Esophagus muscularis mucosa (tissue), 4 donors: ENCODE results near the gene KANSL1.

Experiments
- CTCF ChIP-seq, 3 experiments: fragments of 200-600 bp in 2 of 3; fragments of 450-650 bp in 1 of 3; sonication (generic) in 2 of 3; IDR thresholded peaks; one replicate each; pipeline ENCODE4 v1.5.1; 2017 to 2019; ENCODE audit warnings: antibody characterized with exemption in 3 of 3, mild to moderate bottlenecking in 2 of 3, moderate library complexity in 1 of 3
- EP300 ChIP-seq: sonication (generic); formaldehyde crosslinking; IDR thresholded peaks from one replicate; pipeline ENCODE4 v1.6.1; 2017; ENCODE audit warnings: antibody characterized with exemption
- POLR2A ChIP-seq: fragments of 450-650 bp; IDR thresholded peaks from one replicate; pipeline ENCODE4 v1.6.1; 2017; ENCODE audit warnings: antibody characterized with exemption, moderate library complexity, mild to moderate bottlenecking, low read depth
- POLR2AphosphoS5 ChIP-seq, 2 donors: sonication (generic); formaldehyde crosslinking; IDR thresholded peaks; one replicate each; pipeline ENCODE4 v1.6.1; 2017; ENCODE audit warnings: antibody characterized with exemption in 2 of 2

GRCh38 chr17:46201491-46201890 is 8.3 kb upstream of the KANSL1 start:
- TF ChIP-seq CTCF (IDR thresholded peaks at IDR 0.05) (no peak), POLR2AphosphoS5 (IDR thresholded peaks at IDR 0.05) (no peak), POLR2A (no peak), EP300 (no peak)
